ENCODE results near the gene NELL2.
"Not testable (repeated sequence)": the region's sequence is repeated elsewhere in the genome, so short reads cannot be mapped to it uniquely, and the experiment has no call there.

The NELL2 gene

DNA sequence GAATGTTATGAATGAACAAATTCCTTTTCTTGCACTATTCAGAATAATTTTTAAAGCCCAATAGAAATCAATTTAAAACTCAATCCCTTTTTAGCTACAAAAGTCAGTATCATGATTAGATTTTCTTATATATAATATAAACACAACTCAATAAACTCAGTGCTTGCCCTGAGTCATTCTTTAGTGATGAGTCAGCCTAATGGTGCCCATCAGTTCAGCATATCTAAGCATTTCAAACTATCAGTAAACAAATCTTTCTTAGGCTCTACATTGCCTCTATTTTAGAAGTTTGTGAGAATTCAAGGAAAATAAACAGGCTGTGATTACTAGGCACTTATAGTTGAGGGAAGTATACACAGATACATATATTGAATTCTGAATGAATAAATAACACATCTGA, 179.6 kb downstream of the NELL2 start:
- DNase-seq (ENCODE audit: low read depth in 3 of 3) = no peak

DNA sequence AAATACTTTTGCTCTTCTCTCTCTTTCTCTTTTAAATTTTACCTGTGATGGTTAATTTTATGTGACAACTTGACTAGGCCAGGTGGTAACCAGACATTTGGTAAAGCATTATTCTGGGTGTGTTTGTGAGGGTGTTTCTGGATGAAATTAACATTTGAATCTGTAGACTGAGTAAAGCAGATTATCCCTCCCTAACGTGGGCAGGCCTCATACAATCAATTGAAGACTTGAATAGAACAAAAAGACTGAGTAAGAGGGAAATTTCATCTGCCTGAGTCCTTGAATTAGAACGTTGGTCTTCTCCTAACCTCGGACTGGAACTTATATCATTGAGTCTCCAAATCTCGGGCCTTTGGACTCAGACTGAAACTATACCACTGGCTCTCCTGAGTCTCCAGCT, 182.1 kb downstream of the NELL2 start:
- DNase-seq (ENCODE audit: low read depth in 3 of 3) = no peak

DNA sequence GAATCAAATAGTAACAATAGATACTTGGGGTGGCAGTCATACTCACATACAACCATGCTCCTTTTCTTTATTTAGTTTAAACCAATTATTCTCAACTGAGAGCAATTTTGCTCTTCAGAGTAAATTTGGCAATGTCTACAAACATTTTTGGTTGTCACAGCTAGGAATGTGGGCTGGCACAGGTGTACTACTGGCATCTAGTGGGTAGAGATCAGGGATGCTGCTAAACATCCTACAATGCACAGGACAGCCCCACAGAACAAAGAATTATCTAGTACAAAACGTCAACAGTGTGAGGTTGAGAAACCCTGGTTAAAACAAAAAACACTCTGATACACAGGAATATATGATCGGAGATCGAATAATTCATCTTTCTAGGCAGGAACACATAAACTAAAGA, 186.5 kb downstream of the NELL2 start:
- DNase-seq (ENCODE audit: low read depth in 3 of 3) = no peak

DNA sequence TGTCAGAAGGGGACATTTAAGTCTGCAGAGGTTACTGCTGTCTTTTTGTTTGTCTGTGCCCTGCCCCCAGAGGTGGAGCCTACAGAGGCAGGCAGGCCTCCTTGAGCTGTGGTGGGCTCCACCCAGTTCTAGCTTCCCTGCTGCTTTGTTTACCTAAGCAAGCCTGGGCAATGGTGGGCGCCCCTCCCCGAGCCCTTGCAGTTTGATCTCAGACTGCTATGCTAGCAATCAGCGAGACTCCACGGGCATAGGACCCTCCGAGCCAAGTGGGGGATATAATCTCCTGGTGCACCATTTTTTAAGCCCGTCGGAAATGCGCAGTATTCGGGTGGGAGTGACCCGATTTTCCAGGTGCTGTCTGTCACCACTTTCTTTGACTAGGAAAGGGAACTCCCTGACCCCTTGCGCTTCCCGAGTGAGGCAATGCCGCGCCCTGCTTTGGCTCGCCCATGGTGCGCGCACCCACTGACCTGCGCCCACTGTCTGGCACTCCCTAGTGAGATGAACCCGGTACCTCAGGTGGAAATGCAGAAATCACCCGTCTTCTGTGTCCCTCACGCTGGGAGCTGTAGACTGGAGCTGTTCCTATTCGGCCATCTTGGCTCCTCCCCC, 189.2 kb downstream of the NELL2 start:
- not testable (repeated sequence) for DNase-seq (ENCODE audit: low read depth in 3 of 3)

DNA sequence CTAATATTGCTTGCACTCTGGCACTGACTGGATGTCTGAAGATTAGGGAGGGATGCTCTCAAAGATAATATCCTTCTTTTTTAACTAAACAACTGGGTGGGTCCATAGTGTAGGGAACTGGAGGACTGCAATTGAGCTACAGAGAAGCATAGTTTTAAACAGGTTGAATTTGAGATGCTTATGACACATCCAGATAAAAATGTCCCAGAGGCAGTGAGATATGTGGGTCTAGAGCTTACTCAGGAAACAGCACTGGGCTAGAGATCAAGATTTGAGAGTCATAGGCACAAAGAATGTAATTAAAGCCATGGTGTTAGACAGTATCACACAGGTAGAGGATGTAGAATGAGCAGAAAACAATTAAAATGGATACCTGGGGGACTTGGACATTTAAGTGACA, 198.4 kb downstream of the NELL2 start:
- no peak for DNase-seq (ENCODE audit: low read depth in 3 of 3)

DNA sequence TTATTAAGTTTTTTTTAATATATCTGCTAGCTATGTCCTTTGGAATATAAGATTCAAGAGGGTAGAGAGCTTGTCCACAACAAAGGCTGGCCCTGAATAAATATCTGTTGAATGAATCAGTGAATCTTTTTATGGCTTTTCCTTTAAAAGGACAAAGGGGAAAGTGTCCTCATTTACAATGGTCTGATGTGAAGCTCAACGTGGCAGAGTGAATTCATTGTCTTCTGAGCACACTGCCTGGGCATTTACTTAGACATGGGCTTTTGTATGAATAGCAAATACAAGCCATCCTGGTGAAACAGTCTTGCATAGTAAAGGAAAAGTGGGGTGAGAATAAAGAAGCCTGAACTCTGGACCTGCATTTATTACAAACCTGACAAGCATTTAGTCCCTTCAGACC, 201.2 kb downstream of the NELL2 start:
- no peak for DNase-seq (ENCODE audit: low read depth in 3 of 3)

DNA sequence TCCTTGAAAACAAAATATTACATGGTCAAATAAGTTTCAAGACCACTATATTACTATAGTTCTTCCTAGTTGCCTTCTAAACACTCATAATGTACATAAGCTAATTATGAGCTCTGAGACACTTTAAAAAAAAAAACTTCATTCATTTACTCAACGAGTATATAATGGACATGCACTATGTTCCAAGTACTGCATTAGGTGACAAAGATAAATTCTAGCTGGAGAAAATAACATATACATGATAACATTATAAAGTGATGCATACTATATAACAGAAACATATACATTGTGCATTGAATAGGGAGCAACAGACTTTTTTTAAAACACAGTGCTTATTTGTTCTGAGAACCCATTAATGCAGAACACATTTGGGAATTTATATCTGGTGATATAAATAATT, 202.3 kb downstream of the NELL2 start:
- no peak for DNase-seq (ENCODE audit: low read depth in 3 of 3)

DNA sequence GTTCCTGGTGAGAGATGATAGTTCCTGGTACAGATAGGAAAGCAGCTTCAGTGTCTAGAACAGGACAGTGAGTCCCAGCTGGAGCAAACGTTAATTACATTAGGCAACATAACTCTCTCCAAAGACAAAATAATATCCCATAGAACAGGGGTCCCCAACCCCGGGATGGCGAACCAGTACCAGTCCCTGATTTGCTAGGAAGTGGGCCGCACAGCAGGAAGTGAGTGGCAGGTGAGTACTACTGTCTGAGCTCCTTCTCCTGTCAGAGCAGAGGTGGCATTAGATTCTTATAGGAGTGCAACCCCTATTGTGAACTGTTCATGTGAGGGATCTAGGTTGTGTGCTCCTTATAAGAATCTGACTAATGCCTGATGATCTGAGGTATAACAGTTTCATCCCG, 204.1 kb downstream of the NELL2 start:
- DNase-seq (ENCODE audit: low read depth in 3 of 3) = no peak

DNA sequence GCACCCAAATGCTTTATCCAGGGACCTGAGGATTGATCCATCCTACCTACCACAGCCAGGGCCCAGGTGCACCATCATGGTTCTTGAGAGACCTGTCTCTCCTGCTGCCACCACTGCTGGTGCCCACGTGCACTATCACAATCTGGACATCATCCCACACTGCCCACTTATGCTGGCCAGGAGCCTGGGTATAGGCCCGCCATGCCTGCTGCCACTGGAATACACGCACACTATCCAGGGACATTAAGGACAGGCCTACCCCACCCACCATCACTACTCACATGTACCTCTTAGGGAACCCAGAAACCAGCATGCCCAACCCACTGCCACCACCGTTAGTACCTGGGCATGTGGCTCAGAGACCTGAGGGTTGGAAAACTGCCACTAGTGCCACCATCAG, 207.7 kb downstream of the NELL2 start:
- no peak for DNase-seq (ENCODE audit: low read depth in 3 of 3)

DNA sequence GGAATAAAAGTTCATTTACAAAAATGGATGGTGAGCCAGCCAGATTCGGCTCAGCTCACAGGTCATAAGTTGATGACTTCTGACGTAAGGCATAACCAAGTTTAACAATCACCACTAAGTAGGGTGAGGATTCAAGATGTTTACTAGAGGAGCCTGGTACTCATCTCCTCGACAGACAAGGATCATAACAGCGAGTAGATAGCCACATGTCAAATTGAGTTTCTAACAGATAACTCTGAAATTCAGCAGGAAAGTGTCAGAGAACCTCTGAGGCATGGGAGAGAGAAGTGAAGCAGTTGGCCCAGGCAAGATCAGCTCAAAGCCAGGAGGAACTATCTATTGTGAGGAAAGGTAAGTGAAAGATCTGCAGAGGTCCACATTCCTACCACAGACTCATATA, 208.7 kb downstream of the NELL2 start:
- no peak for DNase-seq (ENCODE audit: low read depth in 3 of 3)

DNA sequence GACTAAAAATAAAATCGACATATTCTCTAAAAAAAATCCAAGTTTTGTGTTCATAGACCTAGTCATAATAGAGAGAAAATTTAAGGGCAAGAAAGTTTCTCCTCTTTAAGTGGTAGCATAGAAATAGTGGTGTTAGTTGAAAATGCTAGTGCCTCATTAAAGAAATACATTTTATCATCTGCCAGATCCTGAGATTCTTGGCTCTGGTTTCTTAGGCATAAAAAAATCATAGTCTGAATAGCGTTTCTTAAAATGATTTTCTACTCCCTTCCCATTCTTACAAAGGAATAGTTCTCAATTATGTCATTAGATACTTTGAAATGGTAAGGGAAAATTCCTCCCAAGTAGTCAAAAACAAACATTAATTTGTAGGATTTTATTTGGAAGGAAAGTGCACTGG, 212.8 kb downstream of the NELL2 start:
- DNase-seq (ENCODE audit: low read depth in 3 of 3) = no peak

DNA sequence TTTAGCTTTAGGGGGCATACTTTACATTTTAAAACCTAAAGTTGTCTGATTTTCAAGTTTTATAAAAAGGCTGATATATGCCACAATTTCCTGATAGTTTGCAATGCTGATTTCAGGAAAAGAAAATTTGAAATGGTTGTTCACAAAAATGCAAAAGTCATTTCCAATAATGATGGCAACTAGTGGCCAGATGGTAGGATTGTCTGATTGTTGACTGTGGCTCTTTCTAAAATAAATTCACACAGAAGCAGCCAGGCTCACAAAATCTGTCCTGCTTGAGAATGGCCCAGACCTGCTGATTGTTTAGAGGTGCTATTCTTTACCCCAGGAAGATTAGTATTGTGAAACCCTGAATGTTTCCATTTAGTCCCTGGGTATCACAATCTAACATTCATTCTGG, 220.3 kb downstream of the NELL2 start:
- no peak for DNase-seq (ENCODE audit: low read depth in 3 of 3)

DNA sequence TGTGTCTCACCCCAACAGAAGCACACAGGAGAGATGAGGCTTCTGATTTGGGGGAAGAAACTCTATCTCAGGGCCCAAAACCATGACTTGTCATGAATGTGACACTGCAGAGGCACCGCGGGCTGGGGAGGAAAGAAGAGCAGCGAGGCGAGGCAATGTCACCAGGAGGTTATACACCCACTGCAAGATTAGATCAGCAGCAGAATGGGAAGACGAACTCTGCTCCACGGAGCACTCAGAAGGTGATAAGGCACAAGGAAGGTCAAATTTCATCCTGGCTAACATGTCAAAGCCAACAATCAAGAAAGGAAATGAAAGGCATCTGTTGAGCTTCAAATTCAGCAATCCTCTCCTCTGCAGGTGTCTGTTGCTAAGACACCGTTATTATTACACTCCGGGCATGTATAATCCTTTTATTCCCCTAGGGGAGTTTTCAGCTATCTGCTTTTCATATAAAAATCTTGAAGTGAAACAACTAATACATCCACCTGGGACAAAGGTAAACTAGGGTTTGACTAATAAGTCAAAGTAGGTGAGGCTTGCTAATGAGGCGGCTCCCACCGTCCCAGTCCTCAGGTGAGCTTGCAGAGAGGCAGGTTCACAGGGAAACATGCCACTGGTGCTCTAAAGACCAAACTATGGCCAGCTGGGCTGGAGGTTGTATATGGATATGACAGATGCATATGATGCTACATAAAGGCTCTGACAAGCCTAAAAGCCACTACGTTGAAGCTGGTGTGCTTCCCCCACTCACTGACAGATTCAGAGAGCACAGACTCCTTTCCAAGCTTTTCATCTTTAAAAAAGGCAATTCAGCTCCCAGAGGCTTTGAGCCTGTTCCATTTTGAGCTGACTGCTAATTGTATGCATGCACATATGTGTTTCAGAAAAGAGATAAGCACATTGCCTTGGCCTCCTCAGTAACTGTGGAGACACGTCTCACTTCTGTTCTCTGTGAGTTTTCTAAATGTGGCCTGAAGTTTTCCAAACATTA, 221.2 kb downstream of the NELL2 start:
- DNase-seq (ENCODE audit: low read depth in 3 of 3) = no peak

DNA sequence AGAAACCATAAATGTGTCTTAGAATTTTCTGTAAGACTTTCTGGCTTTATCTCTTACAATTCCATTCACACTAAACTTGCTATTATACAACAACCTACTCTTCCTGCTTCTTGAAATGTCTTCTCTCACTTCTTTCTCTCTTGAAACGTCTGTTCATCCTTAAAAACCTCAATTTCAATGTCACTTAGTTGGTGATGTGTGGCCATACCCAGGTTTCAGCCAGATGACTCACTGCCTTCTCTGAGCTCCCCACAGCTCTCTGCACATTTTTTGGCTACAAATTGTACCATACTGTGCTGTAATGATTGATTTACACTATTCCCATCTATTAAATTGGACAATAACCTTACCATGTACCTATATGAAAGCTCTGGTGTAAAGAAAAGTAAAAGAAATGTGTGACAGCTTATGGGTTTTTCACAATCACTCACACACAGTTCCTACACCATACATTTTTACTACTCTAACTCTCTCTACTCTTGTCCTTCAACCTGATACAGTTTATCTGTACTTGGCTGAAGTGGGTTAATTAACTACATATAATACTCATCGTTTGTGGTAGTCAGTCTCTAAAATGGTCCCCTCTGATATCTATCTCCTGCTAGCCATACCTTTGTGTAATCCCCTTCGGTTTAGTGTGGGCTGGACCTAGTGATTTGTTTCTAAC, 222.1 kb downstream of the NELL2 start:
- DNase-seq (ENCODE audit: low read depth in 3 of 3) = no peak

DNA sequence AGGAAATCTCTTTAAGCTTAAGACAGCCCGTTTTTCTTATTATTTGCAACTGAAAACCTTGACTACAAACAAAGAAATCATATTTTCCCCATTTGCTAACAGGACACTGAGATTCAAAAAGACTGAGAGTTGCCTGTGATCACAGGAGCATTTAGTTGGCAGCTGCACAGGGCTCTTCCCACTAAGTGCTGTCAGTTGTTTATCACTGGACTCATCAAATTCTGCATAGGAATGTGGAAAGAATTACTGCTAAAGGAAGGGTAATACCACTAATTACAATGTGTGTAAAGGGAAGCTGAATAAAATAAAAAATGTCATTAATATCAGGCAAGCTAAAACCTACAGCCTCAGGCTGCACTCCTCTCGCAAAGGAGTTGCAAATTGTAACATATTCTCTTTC, 226.4 kb downstream of the NELL2 start:
- DNase-seq (ENCODE audit: low read depth in 3 of 3) = no peak

DNA sequence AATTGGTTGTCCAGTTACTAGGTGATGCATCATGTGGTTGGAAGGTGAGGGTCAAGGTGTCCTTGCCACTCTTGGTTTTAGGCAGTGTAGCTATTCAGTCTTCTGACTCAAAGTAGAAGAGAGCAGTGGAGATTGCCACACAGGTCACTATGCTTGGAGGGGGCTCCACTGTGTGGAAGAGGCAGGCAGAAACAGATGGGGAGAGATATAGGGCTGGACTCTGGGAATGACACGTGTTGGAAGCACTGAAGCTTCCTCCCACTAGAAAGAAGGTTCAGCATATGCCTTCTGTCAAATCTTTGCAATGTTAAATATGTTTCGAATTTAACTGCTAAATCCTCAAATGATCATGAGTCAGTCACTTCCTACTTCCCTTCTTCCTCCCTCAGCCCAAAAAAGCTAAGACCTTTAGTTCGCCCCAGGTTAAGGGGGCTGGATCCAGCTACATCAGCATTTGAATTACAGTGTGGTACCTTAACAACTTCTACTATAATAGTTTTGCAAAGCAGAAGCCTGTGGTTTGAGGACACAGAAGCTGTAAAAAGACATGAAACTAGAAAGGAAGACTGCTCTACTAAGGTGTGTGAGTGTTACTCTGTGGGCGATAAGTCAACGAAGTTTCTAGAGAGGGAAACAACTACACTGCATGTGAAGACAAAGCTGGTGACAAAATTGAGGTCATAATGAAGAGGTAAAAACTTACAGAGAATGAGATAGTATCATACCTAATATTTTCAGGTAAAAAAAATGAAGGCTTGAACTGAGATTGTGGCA, 228.0 kb downstream of the NELL2 start:
- no peak for DNase-seq (ENCODE audit: low read depth in 3 of 3)

DNA sequence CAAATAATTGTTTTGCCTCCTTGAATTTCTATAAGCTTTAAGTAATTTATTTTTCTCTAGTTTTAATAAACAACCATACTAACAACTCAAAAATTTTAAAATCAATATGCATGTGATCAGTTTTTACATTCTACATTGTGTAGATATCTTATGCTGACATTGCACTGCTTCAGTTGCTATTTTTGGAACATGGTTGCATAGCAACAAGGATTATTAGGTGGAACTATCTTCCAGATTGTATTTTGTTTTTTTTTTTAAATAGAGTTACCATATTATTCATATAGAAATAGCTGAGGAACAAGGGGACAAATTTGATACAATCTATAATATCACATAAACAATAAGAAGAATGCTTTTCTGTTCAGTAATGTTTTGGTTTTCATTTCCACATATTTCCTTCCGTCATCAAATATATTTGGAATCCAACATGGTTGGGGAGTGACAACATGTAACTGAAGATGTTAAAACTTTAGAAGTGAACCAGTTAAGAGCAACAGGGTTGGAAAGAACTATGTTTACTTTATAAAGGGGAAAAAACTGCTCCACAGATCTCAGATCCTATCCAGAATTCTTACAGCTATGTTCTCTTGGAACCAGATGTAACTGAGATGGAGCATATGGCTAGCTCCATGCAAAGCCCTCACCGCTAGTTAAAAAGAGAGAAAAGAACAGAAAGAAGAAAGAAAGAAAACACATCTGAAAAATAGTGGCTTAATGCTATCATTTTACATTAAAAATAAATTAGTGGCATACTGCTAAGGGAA, 235.5 kb downstream of the NELL2 start:
- DNase-seq (ENCODE audit: low read depth in 3 of 3) = no peak

DNA sequence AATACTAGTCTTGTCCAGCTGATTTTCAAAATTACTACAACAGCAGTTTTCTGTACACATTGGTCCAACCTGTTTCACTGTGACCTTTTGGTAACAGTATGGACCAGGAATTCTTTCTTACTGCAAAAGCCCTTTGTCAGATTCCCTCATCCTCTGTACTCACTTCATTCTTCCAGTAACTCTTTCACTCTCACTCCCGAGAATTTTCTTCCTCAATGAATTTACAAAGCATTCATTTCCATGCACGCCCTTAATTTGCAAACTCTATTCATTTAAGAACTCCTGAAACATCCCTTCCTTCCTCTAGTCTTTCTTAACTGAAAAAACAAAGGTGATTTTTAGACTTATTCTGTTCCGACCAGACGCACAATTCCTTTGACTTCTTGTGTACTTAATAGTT, 238.2 kb downstream of the NELL2 start:
- DNase-seq (ENCODE audit: low read depth in 3 of 3) = no peak

DNA sequence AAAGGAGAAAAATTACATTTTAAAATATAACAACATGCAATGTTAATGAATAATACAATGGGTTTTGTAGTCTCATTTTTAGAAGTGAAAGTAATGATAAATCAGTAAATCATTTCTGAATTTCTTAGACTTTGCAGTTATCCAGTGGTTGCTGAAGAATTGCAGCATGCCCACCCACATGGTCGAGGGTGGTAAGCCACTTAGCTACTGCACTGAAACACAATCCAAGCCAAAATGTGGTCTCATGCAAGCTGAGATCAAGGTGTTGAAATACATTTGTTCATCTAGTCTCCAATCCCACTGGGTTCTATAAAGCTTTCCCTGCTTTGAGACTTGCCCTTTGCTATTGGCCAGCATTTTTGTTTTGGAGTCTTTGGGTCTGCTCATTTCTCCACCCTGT, 247.9 kb downstream of the NELL2 start:
- no peak for DNase-seq (ENCODE audit: low read depth in 3 of 3)

DNA sequence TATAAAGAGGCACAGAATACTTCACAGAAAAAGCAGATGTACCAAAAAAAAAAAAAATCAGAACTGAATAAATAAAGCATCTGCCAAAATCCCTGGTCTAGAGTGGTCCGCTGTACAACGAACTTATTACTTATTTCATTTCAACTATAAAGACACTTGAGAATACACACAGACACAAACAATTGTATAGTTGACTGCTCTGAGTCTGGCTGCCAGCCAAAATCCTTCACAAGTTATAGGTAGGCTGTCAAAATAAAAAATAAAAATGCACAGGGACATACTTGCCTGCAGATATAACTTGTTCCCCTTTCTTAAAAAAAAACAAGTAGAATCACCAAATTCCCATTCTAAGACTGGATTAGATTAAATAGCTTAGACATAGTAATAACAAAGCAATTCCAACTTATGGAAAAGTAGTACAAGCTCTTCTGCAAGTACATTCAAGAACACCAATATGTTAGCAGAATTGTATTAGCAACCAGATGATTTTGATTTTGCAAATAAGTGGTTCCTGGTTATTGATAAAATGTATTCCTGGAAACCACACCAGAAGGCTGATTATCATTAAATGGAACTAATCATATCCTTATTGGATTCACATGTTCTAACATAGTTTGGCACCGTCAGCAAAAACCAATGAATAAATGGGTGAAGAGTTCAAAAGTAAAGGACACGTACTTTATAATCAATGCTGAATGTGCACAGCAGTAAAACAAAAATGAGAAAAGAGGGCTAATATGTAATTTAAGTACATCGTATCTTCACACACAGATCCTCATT, 248.5 kb downstream of the NELL2 start:
- DNase-seq (ENCODE audit: low read depth in 3 of 3) = no peak

Data from stimulated activated CD4-positive, alpha-beta T cell treated with anti-CD3 and anti-CD28 coated beads, TNF-alpha, amount 100 ng/mL, for 4 hours (primary cell).